Measurements from ENCODE around the gene PFN4.
A peak's percentile ranks its signal among the peaks of the same experiment; 100 is the strongest.

The PFN4 gene

GRCh38 chr2:24080701-24081100 is 42.4 kb downstream of the PFN4 start:
- Mint-ChIP-seq H3K4me3 (no peak overlapping the region), H3K4me1 (peaks cover 16 to 30% of the 10 kb centered on the region in 2 donors), H3K9me3 (no peaks in the 10 kb centered on the region), H3K36me3 (peaks cover 3 to 17% of the 10 kb centered on the region in 2 donors), H3K27me3 (no peaks in the 10 kb centered on the region), H3K27ac (no peak overlapping the region)
- no peak for ATAC-seq (replicated peaks)
- no peak for DNase-seq

- H3K9me3 Mint-ChIP-seq = no peaks in the 10 kb centered on the region
- DNase-seq = no peak
- peak overlapping the region; percentile 93 to 98 for H3K4me3 Mint-ChIP-seq
- H3K27me3 Mint-ChIP-seq = no peaks in the 10 kb centered on the region
- H3K4me1 Mint-ChIP-seq = peaks cover 14 to 23% of the 10 kb centered on the region in 2 donors
- no peak overlapping the region for H3K27ac Mint-ChIP-seq
- no peak for ATAC-seq (replicated peaks)
- peaks cover 3 to 30% of the 10 kb centered on the region in 2 donors for H3K36me3 Mint-ChIP-seq
Observed at GRCh38 chr2:24077879-24078278, 45.3 kb downstream of the PFN4 start.

- H3K4me3 Mint-ChIP-seq = peak overlapping the region; percentile 93 to 98
- DNase-seq = no peak
- no peaks in the 10 kb centered on the region for H3K27me3 Mint-ChIP-seq
- no peak for ATAC-seq (replicated peaks)
- H3K4me1 Mint-ChIP-seq = peaks cover 14 to 23% of the 10 kb centered on the region in 2 donors
- no peaks in the 10 kb centered on the region for H3K9me3 Mint-ChIP-seq
- H3K36me3 Mint-ChIP-seq = peaks cover 3 to 28% of the 10 kb centered on the region in 2 donors
- peak overlapping the region; percentile 97 for H3K27ac Mint-ChIP-seq
Observed at GRCh38 chr2:24077535-24077877, 45.6 kb downstream of the PFN4 start.

GRCh38 chr2:24076849-24077534 is 46.1 kb downstream of the PFN4 start:
- Mint-ChIP-seq H3K27me3 (no peaks in the 10 kb centered on the region), H3K4me1 (peaks cover 14 to 23% of the 10 kb centered on the region in 2 donors), H3K27ac (peak overlapping the region; percentile 97), H3K4me3 (peak overlapping the region; percentile 93 to 98), H3K36me3 (peaks cover 3 to 23% of the 10 kb centered on the region in 2 donors), H3K9me3 (no peaks in the 10 kb centered on the region)
- no peak for DNase-seq
- peak; percentile 20 to 24 for ATAC-seq (replicated peaks)

- ATAC-seq (replicated peaks) = peak; percentile 93
- peaks cover 1 to 19% of the 10 kb centered on the region in 2 donors for H3K36me3 Mint-ChIP-seq
- H3K9me3 Mint-ChIP-seq = no peaks in the 10 kb centered on the region
- peak within 1 kb of the TSS; percentile 97 for H3K27ac Mint-ChIP-seq
- peak; percentile 98 for DNase-seq
- H3K4me1 Mint-ChIP-seq = peaks cover 17 to 30% of the 10 kb centered on the region in 2 donors
- no peaks in the 10 kb centered on the region for H3K27me3 Mint-ChIP-seq
- H3K4me3 Mint-ChIP-seq = peak within 1 kb of the TSS; percentile 93 to 98
Observed at GRCh38 chr2:24075915-24076848, 47.0 kb downstream of the PFN4 start, which contains the start of gene SF3B6. Gene SF3B6, minus strand, starts transcription at chr2:24076326. Its CDS starts 97 bp downstream, at chr2:24076229.

- peak overlapping the region; percentile 97 for H3K27ac Mint-ChIP-seq
- no peaks in the 10 kb centered on the region for H3K9me3 Mint-ChIP-seq
- no peak for DNase-seq
- ATAC-seq (replicated peaks) = no peak
- peak overlapping the region; percentile 93 to 98 for H3K4me3 Mint-ChIP-seq
- no peaks in the 10 kb centered on the region for H3K27me3 Mint-ChIP-seq
- H3K36me3 Mint-ChIP-seq = peaks cover 0 to 17% of the 10 kb centered on the region in 2 donors
- H3K4me1 Mint-ChIP-seq = peaks cover 17 to 30% of the 10 kb centered on the region in 2 donors
Observed at GRCh38 chr2:24075259-24075658, 47.9 kb downstream of the PFN4 start.

- ATAC-seq (replicated peaks) = no peak
- peaks cover 3 to 23% of the 10 kb centered on the region in 2 donors for H3K36me3 Mint-ChIP-seq
- DNase-seq = no peak
- H3K4me3 Mint-ChIP-seq = no peak overlapping the region
- no peak overlapping the region for H3K27ac Mint-ChIP-seq
- H3K9me3 Mint-ChIP-seq = no peaks in the 10 kb centered on the region
- H3K27me3 Mint-ChIP-seq = no peaks in the 10 kb centered on the region
- peaks cover 17 to 37% of the 10 kb centered on the region in 2 donors for H3K4me1 Mint-ChIP-seq
Observed at GRCh38 chr2:24073816-24074215, 49.3 kb downstream of the PFN4 start.

- ATAC-seq (replicated peaks) = no peak
- peaks cover 3 to 33% of the 10 kb centered on the region in 2 donors for H3K36me3 Mint-ChIP-seq
- H3K9me3 Mint-ChIP-seq = no peaks in the 10 kb centered on the region
- no peak overlapping the region for H3K4me3 Mint-ChIP-seq
- peaks cover 13 to 32% of the 10 kb centered on the region in 2 donors for H3K4me1 Mint-ChIP-seq
- DNase-seq = no peak
- no peaks in the 10 kb centered on the region for H3K27me3 Mint-ChIP-seq
- H3K27ac Mint-ChIP-seq = no peak overlapping the region
Observed at GRCh38 chr2:24072259-24072658, 50.9 kb downstream of the PFN4 start.

- no peak overlapping the region for H3K27ac Mint-ChIP-seq
- no peak overlapping the region for H3K4me3 Mint-ChIP-seq
- DNase-seq = no peak
- H3K27me3 Mint-ChIP-seq = no peaks in the 10 kb centered on the region
- peaks cover 0 to 9% of the 10 kb centered on the region in 2 donors for H3K4me1 Mint-ChIP-seq
- H3K9me3 Mint-ChIP-seq = no peaks in the 10 kb centered on the region
- ATAC-seq (replicated peaks) = peak in 1 of 2 donors; percentile 27
- H3K36me3 Mint-ChIP-seq = peaks cover 5 to 23% of the 10 kb centered on the region in 2 donors
Observed at GRCh38 chr2:24065341-24065740, 57.8 kb downstream of the PFN4 start.
